A549 (cell line): ENCODE results near the gene ADCY2. TPM values are rescaled to one million over a fixed set of nuclear protein-coding genes. Genes with fewer than 3 reads are reported as not detected.

ENCODE experiments used
- ATAC-seq, 2 experiments: fragments of 200-7000 bp in 1 of 2; fragments of >200 bp in 1 of 2; cut with Nextera tagmentation in 1 of 2; cut with Tn5 transposase in 1 of 2; 3 replicates each; pipeline versions ENCODE4 v1.8.0 to v1.9.1; 2018 to 2020; ENCODE audit warnings: mild to moderate bottlenecking in 1 of 2, moderate library complexity in 1 of 2
- CTCF ChIA-PET: fragments of 300-600 bp; sonication (Branson Sonifier 250); formaldehyde crosslinking; extraction: SDS; loops from one replicate; lab custom pipeline; 2021; ENCODE audit warnings: antibody characterized with exemption, inconsistent platforms; lab: Yijun Ruan, JAX
- POLR2A ChIA-PET: fragments of 350-600 bp; formaldehyde crosslinking; extraction: SDS; loops from one replicate; lab custom pipeline; 2021; ENCODE audit warnings: antibody characterized with exemption, inconsistent platforms; lab: Yijun Ruan, JAX
- DNase-seq, 2 experiments: peaks; one replicate each; pipeline versions ENCODE4 v3.0.0 to v3.0.0-alpha.2; 2011 to 2016; ENCODE audit warnings: low read depth in 1 of 2, low spot score in 1 of 2
- FAIRE-seq: peaks from 2 replicates; lab custom pipeline; 2011; peaks lifted over from hg19 to GRCh38; lab: Jason Lieb, UNC
- H3K27ac ChIP-seq, 2 experiments: fragments of >200 bp; sonication (Bioruptor Twin); formaldehyde crosslinking; 3 replicates each; pipeline ENCODE4 v1.5.1; 2016 to 2017
- H3K4me1 ChIP-seq: fragments of >200 bp; sonication (Bioruptor Twin); formaldehyde crosslinking; 3 replicates; pipeline ENCODE4 v1.6.1; 2016
- H3K4me2 ChIP-seq: fragments of >200 bp; sonication (Bioruptor Twin); formaldehyde crosslinking; 3 replicates; pipeline ENCODE4 v1.6.1; 2016
- H3K4me3 ChIP-seq: fragments of >200 bp; sonication (Bioruptor Twin); formaldehyde crosslinking; 3 replicates; pipeline ENCODE4 v1.5.1; 2016
- H3K9me3 ChIP-seq: fragments of >200 bp; sonication (Bioruptor Twin); formaldehyde crosslinking; 3 replicates; pipeline ENCODE4 v1.6.1; 2016
- ATOH8 ChIP-seq: fragments of 250-450 bp; sonication (Bioruptor Pico); IDR thresholded peaks from 2 replicates; pipeline ENCODE4 v1.5.0; 2020; ENCODE audit warnings: low read depth, mild to moderate bottlenecking, moderate library complexity
- CBX2 ChIP-seq: fragments of 200-600 bp; sonication (generic); IDR thresholded peaks from 2 replicates; pipeline ENCODE4 v1.6.1; 2016; ENCODE audit warnings: low read depth, mild to moderate bottlenecking, borderline replicate concordance
- CHD4 ChIP-seq: fragments of 200-600 bp; sonication (generic); IDR thresholded peaks from 2 replicates; pipeline ENCODE4 v1.6.1; 2016; ENCODE audit warnings: antibody characterized with exemption, mild to moderate bottlenecking, borderline replicate concordance
- CTCF ChIP-seq: fragments of >200 bp; sonication (Bioruptor Twin); formaldehyde crosslinking; IDR thresholded peaks from 3 replicates; pipeline ENCODE4 v1.5.1; 2016
- EHF ChIP-seq: fragments of 250-450 bp; sonication (Bioruptor Pico); IDR thresholded peaks from 2 replicates; pipeline ENCODE4 v1.5.0; 2020; ENCODE audit warnings: mild to moderate bottlenecking
- EP300 ChIP-seq, 2 experiments: fragments of >200 bp; sonication (Bioruptor Twin); formaldehyde crosslinking; IDR thresholded peaks; 2 replicates in 1 of 2; 3 replicates in 1 of 2; pipeline ENCODE4 v1.6.1; 2016 to 2017
- ESRRA ChIP-seq: fragments of 150-350 bp; IDR thresholded peaks from 2 replicates; pipeline ENCODE4 v1.6.1; 2014; ENCODE audit warnings: mild to moderate bottlenecking, low read length, borderline replicate concordance
- FOSB ChIP-seq: fragments of 250-450 bp; sonication (Bioruptor Pico); IDR thresholded peaks from 2 replicates; pipeline ENCODE4 v1.5.0; 2020; ENCODE audit warnings: mild to moderate bottlenecking, moderate library complexity
- HES2 ChIP-seq: fragments of >200 bp; sonication (Bioruptor Twin); formaldehyde crosslinking; IDR thresholded peaks from 2 replicates; pipeline ENCODE4 v1.6.1; 2016
- KDM5A ChIP-seq: fragments of 200-600 bp; sonication (generic); IDR thresholded peaks from 2 replicates; pipeline ENCODE4 v1.6.1; 2016; ENCODE audit warnings: antibody characterized with exemption, mild to moderate bottlenecking
- MAFK ChIP-seq: fragments of 450-650 bp; IDR thresholded peaks from 2 replicates; pipeline ENCODE4 v1.6.1; 2014; ENCODE audit not compliant: partially characterized antibody
- MAX ChIP-seq: IDR thresholded peaks from 2 replicates; pipeline ENCODE4 v1.6.1; 2012
- MYC ChIP-seq: IDR thresholded peaks from 2 replicates; pipeline ENCODE4 v1.6.1; 2012; ENCODE audit warnings: mild to moderate bottlenecking, inconsistent platforms, low read length, improper control_type of control experiment, borderline replicate concordance
- NFE2L2 ChIP-seq: fragments of 150-350 bp; conservative IDR thresholded peaks from 2 replicates; pipeline ENCODE4 v1.6.1; 2014; ENCODE audit warnings: low read length
- NPAS2 ChIP-seq: fragments of 250-450 bp; sonication (Bioruptor Pico); IDR thresholded peaks from 2 replicates; pipeline ENCODE4 v1.8.0; 2022; ENCODE audit warnings: mild to moderate bottlenecking, moderate library complexity, borderline replicate concordance
- NR3C1 ChIP-seq: fragments of >200 bp; sonication (Bioruptor Twin); formaldehyde crosslinking; IDR thresholded peaks from 3 replicates; pipeline ENCODE4 v1.6.1; 2017
- PHF8 ChIP-seq: fragments of 200-600 bp; sonication (generic); IDR thresholded peaks from 2 replicates; pipeline ENCODE4 v1.6.1; 2016; ENCODE audit warnings: low read depth, mild to moderate bottlenecking, antibody characterized with exemption, moderate library complexity, borderline replicate concordance
- RAD21 ChIP-seq, 2 experiments: fragments of >200 bp in 1 of 2; sonication (Bioruptor Twin) in 1 of 2; formaldehyde crosslinking in 1 of 2; IDR thresholded peaks in 1 of 2; conservative IDR thresholded peaks in 1 of 2; 2 replicates in 1 of 2; 3 replicates in 1 of 2; pipeline ENCODE4 v1.6.1; 2012 to 2018; ENCODE audit warnings: inconsistent platforms in 1 of 2
- RCOR1 ChIP-seq: fragments of 150-350 bp; IDR thresholded peaks from 2 replicates; pipeline ENCODE4 v1.6.1; 2014; ENCODE audit warnings: antibody characterized with exemption, low read length, low read depth
- REST ChIP-seq: fragments of 200-600 bp; sonication (generic); IDR thresholded peaks from 2 replicates; pipeline ENCODE4 v1.6.1; 2016; ENCODE audit warnings: antibody characterized with exemption, mild to moderate bottlenecking, moderate library complexity
- SMC3 ChIP-seq: fragments of >200 bp; sonication (Bioruptor Twin); formaldehyde crosslinking; IDR thresholded peaks from 3 replicates; pipeline ENCODE4 v1.6.1; 2018; ENCODE audit warnings: inconsistent platforms
- TFCP2L1 ChIP-seq: fragments of 250-450 bp; sonication (Bioruptor Pico); IDR thresholded peaks from 2 replicates; pipeline ENCODE4 v1.5.0; 2021; ENCODE audit warnings: mild to moderate bottlenecking
- TP53 ChIP-seq: fragments of 250-450 bp; sonication (Bioruptor Pico); IDR thresholded peaks from 2 replicates; pipeline ENCODE4 v1.5.0; 2021; ENCODE audit warnings: mild to moderate bottlenecking, moderate library complexity
- ZNF302 ChIP-seq: fragments of 250-450 bp; sonication (Bioruptor Pico); IDR thresholded peaks from 2 replicates; pipeline ENCODE4 v1.9.0; 2021; ENCODE audit warnings: inconsistent platforms, mild to moderate bottlenecking, moderate library complexity
- WGBS: methylation state at CpG from one replicate; pipeline ENCODE4 v1.1.6; 2017; ENCODE audit errors: missing lambda C conversion rate; 5-methylcytosine and 5-hydroxymethylcytosine counted together
- polyA plus RNA-seq, 4 experiments: library from polyadenylated mRNA; depleted of rRNA in 3 of 4; stranded (reverse); fragments of >200 nt; fragmentation: RNase III in 1 of 4; extraction: RNeasy Plus Mini Kit Qiagen cat#74134 plus additional on column Dnase treatment in 1 of 4; gene quantifications; 2 replicates in 3 of 4; 3 replicates in 1 of 4; pipeline ENCODE4 v1.2.3, GENCODE V29; 2011 to 2017

ADCY2 gene
- polyA plus RNA-seq, 2 of the 4 experiments (the other 2 are of a cell fraction): not detected

- DNase-seq: no peak
- FAIRE-seq: no peak
- TF ChIP-seq RAD21 (conservative IDR thresholded peaks at IDR 0.05 in 1 of 2, IDR thresholded peaks at IDR 0.05 in 1 of 2) (no peak), NR3C1 (no peak), CTCF (no peak), RCOR1 (no peak), TFCP2L1 (CRISPR knock-in tag) (no peak), TP53 (no peak), ESRRA (no peak), EP300 (IDR thresholded peaks at IDR 0.05) (no peak)
- TF ChIP-seq, all 56 proteins: peak for 0
- ChIA-PET CTCF (no interaction called here), POLR2A (no interaction called here)
- no peak for ATAC-seq
- Histone ChIP-seq H3K27ac (no peak overlapping the region), H3K4me2 (no peak overlapping the region), H3K4me3 (no peak overlapping the region), H3K4me1 (no peaks in the 10 kb centered on the region), H3K9me3 (no peaks in the 10 kb centered on the region)
These were observed 272.7 kb downstream of the ADCY2 start for GRCh38 chr5:7668627-7669026.

- 21% methylated on average over 7 of the region's 7 CpGs for WGBS
- FAIRE-seq (no peak), DNase-seq (no peak), ATAC-seq (no peak)
- no peaks in the 10 kb centered on the region for H3K9me3 ChIP-seq
- H3K4me3 ChIP-seq: no peak overlapping the region
- TF ChIP-seq HES2: no peak
- TF ChIP-seq NPAS2 (CRISPR knock-in tag): no peak
- no peak for TF ChIP-seq CBX2
- TF ChIP-seq ZNF302 (CRISPR knock-in tag): no peak
- TF ChIP-seq CTCF: no peak
- TF ChIP-seq CHD4: no peak
- no peak for TF ChIP-seq FOSB (CRISPR knock-in tag)
- TF ChIP-seq MAX: no peak
- H3K27ac ChIP-seq: no peak overlapping the region
- H3K4me2 ChIP-seq: no peak overlapping the region
- CTCF ChIA-PET: no interaction called here
- H3K4me1 ChIP-seq: no peaks in the 10 kb centered on the region
- POLR2A ChIA-PET: no interaction called here
These were observed 275.5 kb downstream of the ADCY2 start for GRCh38 chr5:7671381-7671993.

- no peak overlapping the region for H3K4me2 ChIP-seq
- TF ChIP-seq FOSB (CRISPR knock-in tag): no peak
- TF ChIP-seq NFE2L2: no peak
- TF ChIP-seq REST: no peak
- no peak for TF ChIP-seq KDM5A
- TF ChIP-seq NPAS2 (CRISPR knock-in tag): no peak
- no peak for TF ChIP-seq MAFK
- TF ChIP-seq PHF8: no peak
- TF ChIP-seq EHF (CRISPR knock-in tag): no peak
- TF ChIP-seq ATOH8 (CRISPR knock-in tag): no peak
- TF ChIP-seq MYC: no peak
- TF ChIP-seq TP53: no peak
- no peak for TF ChIP-seq SMC3
These were observed 277.7 kb downstream of the ADCY2 start for GRCh38 chr5:7673658-7674057.

More at GRCh38 chr5:7673658-7674057, 277.7 kb downstream of the ADCY2 start:
- DNase-seq: no peak
- H3K4me3 ChIP-seq: no peak overlapping the region
- POLR2A ChIA-PET: no interaction called here
- FAIRE-seq: no peak
- WGBS: 31% methylated on average over 7 of the region's 7 CpGs
- no peak for ATAC-seq
- H3K9me3 ChIP-seq: no peaks in the 10 kb centered on the region
- no peak overlapping the region for H3K27ac ChIP-seq
- H3K4me1 ChIP-seq: no peaks in the 10 kb centered on the region
- CTCF ChIA-PET: no interaction called here
